ENCODE data around the gene APCDD1L.
"Not testable (repeated sequence)": the region's sequence is repeated elsewhere in the genome, so short reads cannot be mapped to it uniquely, and the experiment has no call there.

Gene APCDD1L

DNA sequence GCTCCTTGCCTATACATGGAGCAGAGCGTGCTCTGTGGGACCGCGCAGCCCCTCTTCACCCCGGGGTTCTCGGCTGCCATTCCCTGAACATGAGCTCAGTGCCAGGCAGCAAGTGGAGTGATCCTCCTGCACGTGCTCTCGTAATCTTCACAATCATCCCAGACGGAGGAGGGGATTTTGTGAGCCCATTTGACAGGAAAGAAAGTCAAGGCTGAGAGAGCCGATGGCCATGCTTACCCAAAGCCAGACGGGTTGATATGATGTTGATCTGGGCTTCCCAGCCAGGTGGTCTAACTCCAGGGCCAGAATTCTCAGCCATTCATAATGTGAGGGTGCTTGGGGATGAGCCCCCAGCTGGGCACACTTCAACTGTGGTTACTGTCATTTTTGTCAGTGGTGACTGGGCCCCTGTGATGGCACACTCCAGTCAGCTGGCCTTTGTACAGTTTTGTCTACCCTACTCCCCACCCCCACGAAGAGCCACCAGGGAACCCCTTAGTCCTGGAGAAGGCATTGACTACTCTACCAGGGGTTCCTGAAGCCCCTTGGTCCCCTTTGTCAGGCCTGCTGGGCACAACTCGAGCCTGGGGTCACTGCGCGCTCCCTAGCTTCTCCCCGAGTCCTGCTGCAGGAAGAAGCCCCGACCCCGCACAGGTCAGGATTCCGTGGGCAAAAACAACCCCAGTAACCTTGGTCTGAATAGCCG is 1.5 kb downstream of the APCDD1L start:
- DNase-seq: no peak

- no peak for DNase-seq
Measured at GRCh38 chr20:58512808-58513552, 2.2 kb downstream of the APCDD1L start.

GRCh38 chr20:58511861-58512260 is 3.3 kb downstream of the APCDD1L start:
- DNase-seq: no peak

DNA sequence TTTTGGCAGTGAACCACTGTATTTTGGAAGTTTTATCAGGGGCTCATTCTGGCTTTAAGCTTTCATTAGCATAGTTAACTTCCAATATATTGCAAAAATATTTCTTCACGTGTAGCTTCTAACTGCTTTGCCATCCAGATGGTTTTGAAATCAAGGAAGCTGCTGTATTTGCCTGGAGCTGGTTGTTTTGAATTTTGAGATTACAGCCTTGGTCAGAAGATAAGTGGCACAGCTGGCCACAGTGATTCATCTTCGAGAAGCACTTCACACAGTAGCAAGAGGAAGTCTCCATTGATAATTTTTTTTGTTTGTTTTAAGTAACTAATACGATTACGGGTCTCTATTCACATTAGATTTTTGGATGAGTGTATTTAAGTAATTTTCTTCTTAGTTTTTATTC is 3.8 kb downstream of the APCDD1L start:
- DNase-seq: no peak

GRCh38 chr20:58510921-58511320 is 4.3 kb downstream of the APCDD1L start:
- DNase-seq: no peak

DNA sequence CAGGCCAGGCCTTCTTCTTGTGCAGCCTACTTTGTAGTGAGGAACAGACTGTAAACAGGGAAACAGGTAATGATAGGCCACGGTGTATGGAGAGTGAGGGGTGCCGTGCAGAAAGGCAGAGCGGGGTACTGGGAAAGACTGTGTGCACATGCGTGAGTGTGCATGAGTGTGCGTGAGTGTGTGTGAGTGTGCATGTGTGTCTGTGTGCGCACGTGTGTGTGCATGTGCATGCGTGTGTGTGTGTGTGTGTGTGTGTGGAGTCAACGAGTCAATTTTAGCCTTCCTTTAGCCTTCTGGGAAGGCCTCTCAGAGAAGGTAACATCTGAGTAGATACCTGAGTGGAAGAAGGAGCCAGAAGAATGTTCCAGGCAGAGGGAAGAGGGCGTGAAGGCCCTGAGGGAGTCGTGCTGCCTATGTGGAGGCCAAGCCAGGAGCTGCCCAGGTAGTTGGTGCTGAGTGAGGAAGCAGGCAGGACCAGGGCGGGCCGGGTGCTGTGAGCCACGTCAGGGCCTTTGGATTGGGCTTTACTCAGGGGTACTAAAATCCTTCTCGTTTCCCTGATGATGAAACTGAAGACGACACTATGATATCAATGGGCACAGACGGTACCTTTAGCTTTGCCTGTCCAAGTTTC is 6.3 kb downstream of the APCDD1L start:
- DNase-seq: no peak

DNA sequence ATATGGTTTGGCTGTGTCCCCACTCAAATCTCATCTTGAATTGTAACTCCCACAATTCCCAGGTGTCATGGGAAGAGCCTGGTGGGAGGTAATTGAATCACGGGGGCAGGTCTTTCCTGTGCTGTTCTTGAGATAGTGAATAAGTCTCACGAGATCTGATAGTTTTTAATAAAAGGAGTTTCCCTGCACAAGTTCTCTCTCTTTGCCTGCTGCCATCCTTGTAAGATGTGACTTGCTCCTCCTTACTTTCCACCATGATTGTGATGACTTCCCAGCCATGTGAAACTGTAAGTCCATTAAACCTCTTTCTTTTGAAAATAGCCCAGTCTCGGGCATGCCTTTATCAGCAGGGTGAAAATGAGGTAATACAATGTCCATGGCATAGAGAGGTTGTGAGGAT is 8.2 kb downstream of the APCDD1L start:
- DNase-seq: not testable (repeated sequence)

GRCh38 chr20:58504566-58504965 is 10.6 kb downstream of the APCDD1L start:
- DNase-seq: no peak

GRCh38 chr20:58503668-58504067 is 11.5 kb downstream of the APCDD1L start:
- DNase-seq: no peak

GRCh38 chr20:58500256-58500655 is 14.9 kb downstream of the APCDD1L start:
- no peak for DNase-seq

- DNase-seq: no peak
Measured at GRCh38 chr20:58498470-58499068, 16.6 kb downstream of the APCDD1L start.

- no peak for DNase-seq
Measured at GRCh38 chr20:58497724-58498469, 17.3 kb downstream of the APCDD1L start.

DNA sequence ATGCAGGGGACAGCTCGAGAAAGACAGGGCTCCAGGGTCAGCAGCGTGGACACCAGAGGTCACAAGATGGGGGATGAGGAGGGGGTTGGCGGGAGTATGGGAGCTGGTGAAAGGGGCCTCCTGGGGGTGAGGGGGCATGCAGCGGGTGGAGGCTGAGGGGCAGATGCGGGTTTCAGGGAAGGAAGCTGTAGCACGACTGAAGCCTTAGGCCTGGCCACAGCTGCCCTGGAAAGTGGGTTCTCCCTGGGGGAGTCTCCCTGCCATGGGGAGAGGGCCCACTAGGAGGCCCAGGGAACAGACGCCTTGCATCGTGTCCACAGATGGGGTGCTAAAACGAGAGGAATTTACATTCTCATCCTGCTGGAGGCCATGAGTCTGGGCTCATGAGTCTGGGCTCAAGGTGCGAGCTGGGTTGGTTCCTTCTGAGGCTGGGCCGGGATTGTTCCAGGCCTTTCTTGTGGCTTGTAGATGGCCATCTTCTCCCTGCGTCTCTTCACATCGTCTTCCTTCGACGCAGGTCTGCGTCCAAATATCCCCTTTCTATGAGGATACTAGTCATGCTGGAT is 18.0 kb downstream of the APCDD1L start:
- no peak for DNase-seq

GRCh38 chr20:58496429-58496769 is 18.8 kb downstream of the APCDD1L start:
- no peak for DNase-seq

DNA sequence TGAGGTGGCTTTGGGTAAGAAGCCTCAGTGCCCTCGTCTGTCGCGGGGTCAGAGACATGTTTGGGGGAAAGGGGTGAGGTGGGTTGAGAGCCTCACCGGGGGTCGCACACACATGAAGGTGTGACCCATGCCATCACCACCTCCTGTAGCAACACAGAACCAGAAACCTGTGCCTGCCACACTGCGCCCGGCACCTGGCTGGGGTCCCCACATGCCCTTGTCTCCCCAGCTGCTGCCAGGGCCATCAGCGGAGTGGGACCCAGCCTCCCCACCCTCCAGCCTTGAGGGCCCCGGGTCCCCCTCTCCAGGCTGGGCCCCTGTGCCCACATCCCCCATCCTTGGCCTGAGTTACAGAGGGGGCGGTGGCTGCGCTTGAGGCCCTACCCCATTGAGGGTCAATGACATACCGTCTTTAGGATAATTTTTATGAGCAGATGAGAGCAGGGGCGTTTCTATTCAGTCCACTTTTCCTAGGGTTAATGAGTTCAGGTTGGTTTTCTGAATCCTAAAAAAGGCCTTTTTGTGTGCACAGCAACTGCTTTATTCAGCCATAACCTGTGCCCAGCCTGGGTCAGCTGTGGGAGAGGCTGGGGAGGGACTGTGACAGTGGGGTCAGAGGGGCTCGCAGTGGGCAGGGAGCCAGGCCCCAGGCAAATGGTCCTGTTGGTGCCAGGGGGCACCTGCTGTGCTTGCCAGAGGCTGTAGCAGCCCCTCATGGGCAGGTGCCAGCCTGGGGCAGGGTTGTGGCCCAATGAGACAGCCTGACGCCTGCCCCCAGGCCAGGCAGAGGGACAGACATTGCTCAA is 19.4 kb downstream of the APCDD1L start:
- no peak for DNase-seq

GRCh38 chr20:58494923-58495622 is 20.1 kb downstream of the APCDD1L start:
- no peak for DNase-seq

- DNase-seq: no peak
Measured at GRCh38 chr20:58492795-58493524, 22.2 kb downstream of the APCDD1L start.

- no peak for DNase-seq
Measured at GRCh38 chr20:58492074-58492718, 23.0 kb downstream of the APCDD1L start.

GRCh38 chr20:58486207-58486606 is 29.0 kb downstream of the APCDD1L start:
- no peak for DNase-seq

DNA sequence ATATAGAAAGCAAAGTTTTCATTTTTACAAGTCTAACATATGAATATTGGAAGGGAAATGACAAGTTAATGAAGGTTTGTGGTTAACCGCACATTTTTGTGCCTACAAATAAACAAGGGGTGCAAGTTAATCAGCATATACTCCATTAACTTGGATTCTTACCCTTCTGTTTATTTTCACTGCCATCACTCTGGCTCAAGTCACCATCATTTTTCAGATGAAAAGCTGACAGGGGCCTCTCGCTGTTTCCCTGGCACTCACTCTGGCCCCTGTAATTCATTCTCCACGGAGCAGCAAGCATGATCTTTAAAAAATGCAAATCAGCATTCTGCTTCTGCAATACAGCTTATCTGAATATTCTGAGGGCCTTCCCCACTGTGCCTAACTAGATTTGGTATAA is 29.8 kb downstream of the APCDD1L start:
- no peak for DNase-seq
